CD14-positive monocyte (primary cell): ENCODE results near the gene EXD3. TPM values are rescaled to one million over a fixed set of nuclear protein-coding genes. Genes with fewer than 3 reads are reported as not detected.

Source experiments
- DNase-seq, 3 donors: peaks; one replicate each; pipeline ENCODE4 v3.0.0-alpha.2; 2011 to 2022
- H2AFZ ChIP-seq: 2 replicates; pipeline ENCODE4 v1.6.0; 2012; ENCODE audit warnings: mild to moderate bottlenecking, low read depth, low read length, inconsistent platforms; ENCODE audit not compliant: insufficient read depth, poor library complexity, severe bottlenecking
- H3K27ac ChIP-seq, 2 donors: 1 replicate in 1 of 2; 2 replicates in 1 of 2; pipeline ENCODE4 v1.5.1; 2012 to 2013; ENCODE audit warnings: low read length in 2 of 2, control low read depth in 1 of 2, inconsistent platforms in 1 of 2, low read depth in 1 of 2, mild to moderate bottlenecking in 1 of 2
- H3K27me3 ChIP-seq, 2 donors: one replicate each; pipeline versions ENCODE4 v1.6.0 to v1.6.1; 2011 to 2013; ENCODE audit warnings: low read length in 2 of 2; ENCODE audit not compliant: control insufficient read depth in 2 of 2, insufficient read depth in 2 of 2
- H3K36me3 ChIP-seq, 2 donors: replicated peaks in 1 of 2; 1 replicate in 1 of 2; 2 replicates in 1 of 2; pipeline versions ENCODE4 v1.5.1 to v1.6.1; 2012 to 2013; ENCODE audit warnings: low read length in 2 of 2, control low read depth in 1 of 2, inconsistent platforms in 1 of 2, mild to moderate bottlenecking in 1 of 2; ENCODE audit not compliant: insufficient read depth in 2 of 2, control insufficient read depth in 1 of 2
- H3K4me1 ChIP-seq, 2 donors: 1 replicate in 1 of 2; 2 replicates in 1 of 2; pipeline versions ENCODE4 v1.5.1 to v1.6.1; 2012 to 2013; ENCODE audit warnings: low read length in 2 of 2, control low read depth in 1 of 2, inconsistent platforms in 1 of 2, mild to moderate bottlenecking in 1 of 2, moderate library complexity in 1 of 2; ENCODE audit not compliant: insufficient read depth in 2 of 2, control insufficient read depth in 1 of 2
- H3K4me2 ChIP-seq: replicated peaks from 2 replicates; pipeline ENCODE3; 2012; ENCODE audit warnings: low read length, moderate library complexity, mild to moderate bottlenecking; ENCODE audit not compliant: poor library complexity, severe bottlenecking; ENCODE audit errors: extremely low read depth
- H3K4me3 ChIP-seq, 3 experiments: fragments of 200-600 bp in 1 of 3; sonication (generic) in 1 of 3; replicated peaks in 1 of 3; 1 replicate in 2 of 3; 2 replicates in 1 of 3; pipeline ENCODE4 v1.5.1; 2011 to 2013; ENCODE audit warnings: low read length in 3 of 3, mild to moderate bottlenecking in 3 of 3, control low read depth in 2 of 3, low read depth in 2 of 3, inconsistent platforms in 1 of 3, moderate library complexity in 1 of 3
- H3K79me2 ChIP-seq: 2 replicates; pipeline ENCODE4 v1.6.0; 2012; ENCODE audit warnings: mild to moderate bottlenecking, control low read depth, inconsistent platforms, low read length, moderate library complexity; ENCODE audit not compliant: insufficient read depth
- H3K9ac ChIP-seq: 2 replicates; pipeline ENCODE4 v1.6.0; 2017; ENCODE audit warnings: low read length, mild to moderate bottlenecking; ENCODE audit not compliant: insufficient read depth, poor library complexity, severe bottlenecking
- H3K9me3 ChIP-seq, 2 donors: replicated peaks in 1 of 2; 1 replicate in 1 of 2; 2 replicates in 1 of 2; pipeline versions ENCODE4 v1.5.1 to v1.6.1; 2012 to 2013; ENCODE audit warnings: low read length in 2 of 2, control low read depth in 1 of 2; ENCODE audit not compliant: control insufficient read depth in 1 of 2, insufficient read depth in 1 of 2
- H4K20me1 ChIP-seq: 2 replicates; pipeline ENCODE4 v1.6.0; 2012; ENCODE audit warnings: mild to moderate bottlenecking, low read length, control low read depth, moderate library complexity; ENCODE audit not compliant: insufficient read depth
- H3K27ac Mint-ChIP-seq, 7 donors: one replicate each; pipeline ENCODE4 v1.8.0; 2020; ENCODE audit warnings: mild to moderate bottlenecking in 7 of 7, mixed read lengths in 7 of 7, moderate library complexity in 6 of 7, inconsistent platforms in 2 of 7
- H3K27me3 Mint-ChIP-seq, 3 donors: one replicate each; pipeline ENCODE4 v1.8.0; 2021 to 2022; ENCODE audit warnings: low read depth in 3 of 3, mild to moderate bottlenecking in 3 of 3, mixed read lengths in 3 of 3, moderate library complexity in 3 of 3, inconsistent platforms in 1 of 3
- H3K36me3 Mint-ChIP-seq, 2 donors: one replicate each; pipeline ENCODE4 v1.8.0; 2020; ENCODE audit warnings: mixed read lengths in 2 of 2, inconsistent platforms in 1 of 2, mild to moderate bottlenecking in 1 of 2
- H3K4me1 Mint-ChIP-seq: one replicate; pipeline ENCODE4 v1.8.0; 2020; ENCODE audit warnings: mild to moderate bottlenecking, mixed read lengths
- H3K4me3 Mint-ChIP-seq, 2 donors: one replicate each; pipeline ENCODE4 v1.8.0; 2020; ENCODE audit warnings: mild to moderate bottlenecking in 2 of 2, mixed read lengths in 2 of 2, moderate library complexity in 1 of 2
- H3K9me3 Mint-ChIP-seq, 7 donors: one replicate each; pipeline ENCODE4 v1.8.0; 2020 to 2022; ENCODE audit warnings: mixed read lengths in 7 of 7, mild to moderate bottlenecking in 6 of 7, moderate library complexity in 6 of 7, inconsistent platforms in 2 of 7
- WGBS: methylation state at CpG from one replicate; pipeline ENCODE4 v1.1.5; 2013; ENCODE audit warnings: missing lambda C conversion rate; ENCODE audit not compliant: insufficient coverage; 5-methylcytosine and 5-hydroxymethylcytosine counted together
- intact Hi-C, 2 donors: fragments of 100-400 bp; cut with micrococcal nuclease; formaldehyde crosslinking; loops; one replicate each; pipeline versions ENCODE4 v1.15.0 to v1.15.1; 2023
- polyA plus RNA-seq, 3 donors: library from polyadenylated mRNA; depleted of rRNA in 1 of 3; unstranded in 2 of 3; stranded (reverse) in 1 of 3; fragments of 300-500 nt in 2 of 3; fragments of >200 nt in 1 of 3; fragmentation: Illumina TruSeq in 2 of 3; gene quantifications; 1 replicate in 2 of 3; 2 replicates in 1 of 3; pipeline ENCODE4 v1.2.3, GENCODE V29; 2012 to 2021
- TF ChIP-seq, protein P1 (sequence below): fragments of 200-600 bp; IDR thresholded peaks from one replicate; pipeline ENCODE4 v1.8.0; 2022; ENCODE audit warnings: antibody characterized with exemption, mild to moderate bottlenecking

The EXD3 gene
- polyA plus RNA-seq, 3 donors = 2.0 to 10.8 (median 3.0) TPM

DNA sequence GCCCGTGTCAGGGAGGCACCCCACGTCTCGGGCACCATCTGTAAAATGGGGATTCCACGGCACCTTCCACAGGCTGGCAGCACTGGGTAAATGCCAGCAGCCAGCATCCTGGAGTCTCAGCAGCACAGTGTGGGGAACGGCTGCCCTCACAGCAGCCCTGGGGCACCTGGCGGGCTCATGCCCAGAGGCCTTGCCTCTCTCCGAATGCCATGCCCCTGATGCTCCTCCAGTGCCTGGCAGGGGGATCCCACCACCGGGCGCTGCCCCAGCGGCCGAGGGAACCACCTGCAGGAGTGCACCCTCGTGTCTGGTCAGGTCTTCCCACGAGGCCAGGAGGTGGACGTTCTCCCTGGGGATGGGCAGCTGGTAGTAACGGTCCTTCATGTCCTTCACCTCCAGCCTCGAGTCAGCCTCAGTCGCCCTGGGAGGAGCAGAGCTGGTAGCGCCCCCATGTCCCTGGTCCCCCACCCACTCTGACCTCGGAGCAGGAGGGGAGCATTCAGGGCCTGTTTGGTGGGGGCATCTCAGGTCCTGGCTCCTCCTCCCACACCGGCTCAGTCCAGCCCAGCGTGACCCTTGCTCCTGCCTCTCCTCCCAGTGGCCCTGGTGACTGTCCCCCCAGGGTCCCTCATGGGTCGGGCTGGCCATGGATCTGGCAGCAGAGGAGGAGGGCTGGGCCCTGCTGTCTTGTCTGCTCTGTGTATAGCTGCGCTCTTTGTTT lies 71.0 kb downstream of the EXD3 start:
- H3K27ac Mint-ChIP-seq = no peak overlapping the region
- Histone ChIP-seq H3K9me3 (peaks cover 19 to 50% of the 10 kb centered on the region in 2 donors), H3K4me3 (no peak overlapping the region), H3K79me2 (no peaks in the 10 kb centered on the region), H3K36me3 (no peaks in the 10 kb centered on the region), H3K9ac (no peak overlapping the region), H3K4me1 (no peaks in the 10 kb centered on the region), H3K4me2 (no peak overlapping the region), H3K27ac (no peak overlapping the region), H2AFZ (no peak overlapping the region), H4K20me1 (no peaks in the 10 kb centered on the region), H3K27me3 (no peaks in the 10 kb centered on the region)
- H3K9me3 Mint-ChIP-seq = peaks cover 15 to 34% (median 25%) of the 10 kb centered on the region in 7 donors
- intact Hi-C loops = no loop called here
- H3K36me3 Mint-ChIP-seq = no peaks in the 10 kb centered on the region
- TF ChIP-seq, protein P1, sequence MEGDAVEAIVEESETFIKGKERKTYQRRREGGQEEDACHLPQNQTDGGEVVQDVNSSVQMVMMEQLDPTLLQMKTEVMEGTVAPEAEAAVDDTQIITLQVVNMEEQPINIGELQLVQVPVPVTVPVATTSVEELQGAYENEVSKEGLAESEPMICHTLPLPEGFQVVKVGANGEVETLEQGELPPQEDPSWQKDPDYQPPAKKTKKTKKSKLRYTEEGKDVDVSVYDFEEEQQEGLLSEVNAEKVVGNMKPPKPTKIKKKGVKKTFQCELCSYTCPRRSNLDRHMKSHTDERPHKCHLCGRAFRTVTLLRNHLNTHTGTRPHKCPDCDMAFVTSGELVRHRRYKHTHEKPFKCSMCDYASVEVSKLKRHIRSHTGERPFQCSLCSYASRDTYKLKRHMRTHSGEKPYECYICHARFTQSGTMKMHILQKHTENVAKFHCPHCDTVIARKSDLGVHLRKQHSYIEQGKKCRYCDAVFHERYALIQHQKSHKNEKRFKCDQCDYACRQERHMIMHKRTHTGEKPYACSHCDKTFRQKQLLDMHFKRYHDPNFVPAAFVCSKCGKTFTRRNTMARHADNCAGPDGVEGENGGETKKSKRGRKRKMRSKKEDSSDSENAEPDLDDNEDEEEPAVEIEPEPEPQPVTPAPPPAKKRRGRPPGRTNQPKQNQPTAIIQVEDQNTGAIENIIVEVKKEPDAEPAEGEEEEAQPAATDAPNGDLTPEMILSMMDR = no peak
- H3K4me3 Mint-ChIP-seq = no peak overlapping the region
- H3K27me3 Mint-ChIP-seq = no peaks in the 10 kb centered on the region
- no peaks in the 10 kb centered on the region for H3K4me1 Mint-ChIP-seq
- no peak for DNase-seq
- 97% methylated on average over 23 of the region's 23 CpGs for WGBS

DNA sequence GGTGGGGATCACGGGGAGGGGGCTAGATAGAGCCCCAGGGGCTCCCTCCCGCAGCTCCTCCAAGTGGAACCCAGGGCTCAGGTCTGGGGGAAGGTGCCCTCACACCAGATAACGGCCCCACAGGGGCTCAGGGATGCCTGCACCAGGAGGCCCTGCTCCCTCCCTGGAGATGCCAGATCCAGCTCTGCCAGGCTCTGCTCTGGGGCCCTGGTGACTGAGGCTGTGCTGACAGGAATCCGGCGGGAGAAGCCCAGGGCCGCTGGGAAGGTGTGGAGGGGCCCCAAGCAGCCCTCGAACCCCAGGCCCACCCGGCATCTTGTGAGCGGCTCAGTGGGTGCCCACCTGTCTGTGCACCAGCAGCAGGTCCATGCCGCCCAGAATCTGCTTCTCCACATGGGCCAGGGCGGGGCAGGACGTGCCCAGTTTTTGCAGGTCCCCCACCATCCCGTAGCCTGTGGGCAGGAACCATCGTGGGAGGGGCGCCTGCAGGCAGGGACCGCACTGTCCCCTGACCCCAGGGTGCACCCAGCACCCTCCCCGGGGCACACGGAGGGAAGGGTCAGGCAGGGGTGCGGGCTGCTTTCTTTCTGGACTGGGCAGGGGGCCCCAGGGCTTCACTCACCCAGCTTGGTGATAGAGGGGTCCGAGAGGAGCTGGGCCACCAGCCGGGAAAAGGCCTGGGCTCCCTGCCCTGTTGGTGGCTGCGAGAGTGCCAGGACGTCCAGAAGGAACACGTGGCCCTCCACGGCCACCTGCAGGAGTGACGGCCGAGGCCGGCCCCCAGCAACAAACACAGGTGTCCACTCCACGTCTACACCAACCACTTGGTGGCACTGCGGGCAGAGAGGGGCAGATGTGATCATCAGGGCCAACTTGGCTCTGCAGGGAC lies 72.0 kb downstream of the EXD3 start:
- H3K4me3 ChIP-seq = no peak overlapping the region
- Mint-ChIP-seq H3K36me3 (no peaks in the 10 kb centered on the region), H3K4me1 (no peaks in the 10 kb centered on the region), H3K27me3 (peaks cover 0 to 2% (median 0%) of the 10 kb centered on the region in 3 donors), H3K4me3 (no peak overlapping the region), H3K27ac (no peak overlapping the region), H3K9me3 (peaks cover 18 to 31% (median 23%) of the 10 kb centered on the region in 7 donors)
- WGBS = 96% methylated on average over 25 of the region's 30 CpGs
- H2AFZ ChIP-seq = no peak overlapping the region
- H3K4me1 ChIP-seq = no peaks in the 10 kb centered on the region
- H3K36me3 ChIP-seq = no peaks in the 10 kb centered on the region
- no peak for DNase-seq
- no peak overlapping the region for H3K4me2 ChIP-seq
- no peaks in the 10 kb centered on the region for H3K79me2 ChIP-seq
- H3K27me3 ChIP-seq = no peaks in the 10 kb centered on the region
- no peak overlapping the region for H3K9ac ChIP-seq
- intact Hi-C loops = no loop called here
- H4K20me1 ChIP-seq = no peaks in the 10 kb centered on the region
- H3K9me3 ChIP-seq = peaks cover 16 to 49% of the 10 kb centered on the region in 2 donors
- no peak overlapping the region for H3K27ac ChIP-seq
- TF ChIP-seq, protein P1 = no peak
